Measurements from ENCODE around the gene SURF2. TPM values are rescaled to one million over a fixed set of nuclear protein-coding genes. Genes with fewer than 3 reads are reported as not detected.

SURF2 gene
- polyA plus RNA-seq, 1 of the 3 experiments (the other 2 are of a cell fraction): 46.8 TPM

GRCh38 chr9:133322701-133323100 lies 33.6 kb upstream of the SURF2 start:
- no peaks in the 10 kb centered on the region for H3F3A ChIP-seq (replicated peaks; ENCODE audit: insufficient read depth)
- H3K79me2 ChIP-seq (ENCODE audit: insufficient read depth): no peaks in the 10 kb centered on the region
- DNase-seq: no peak
- no peak overlapping the region for H3K27ac ChIP-seq (ENCODE audit: low read depth in 2 of 2, low read length in 1 of 2)
- no peak overlapping the region for H2AFZ ChIP-seq (ENCODE audit: low read depth)
- H3K9ac ChIP-seq: no peak overlapping the region
- ChIA-PET POLR2A (no interaction called here), CTCF (no interaction called here)
- WGBS (ENCODE audit: low lambda C conversion rate): 42% methylated on average over 8 of the region's 14 CpGs
- TF ChIP-seq NRF1 (IDR thresholded peaks at IDR 0.05; ENCODE audit: low read depth, low read length) (no peak), SIN3A (IDR thresholded peaks at IDR 0.05; ENCODE audit: borderline replicate concordance, low read depth, low read length) (no peak), MXI1 (IDR thresholded peaks at IDR 0.05; ENCODE audit: low read depth, low read length) (no peak), TCF12 (IDR thresholded peaks at IDR 0.05) (no peak), CTCF (IDR thresholded peaks at IDR 0.05) (no peak), RAD21 (IDR thresholded peaks at IDR 0.05; ENCODE audit: low read length) (no peak), RXRA (IDR thresholded peaks at IDR 0.05; ENCODE audit: borderline replicate concordance, low read depth) (no peak), TEAD4 (IDR thresholded peaks at IDR 0.05; ENCODE audit: borderline replicate concordance, insufficient read depth) (no peak), GATA2 (CRISPR knock-in tag; IDR thresholded peaks at IDR 0.05) (no peak), GABPA (IDR thresholded peaks at IDR 0.05; ENCODE audit: low read depth) (no peak), ELF1 (IDR thresholded peaks at IDR 0.05) (no peak), MEF2A (IDR thresholded peaks at IDR 0.05; ENCODE audit: borderline replicate concordance, low read depth) (no peak), USF1 (IDR thresholded peaks at IDR 0.05; ENCODE audit: borderline replicate concordance, low read depth) (no peak), TAF1 (IDR thresholded peaks at IDR 0.05; ENCODE audit: borderline replicate concordance, low read depth, low read length) (no peak)
- TF ChIP-seq, protein P1, sequence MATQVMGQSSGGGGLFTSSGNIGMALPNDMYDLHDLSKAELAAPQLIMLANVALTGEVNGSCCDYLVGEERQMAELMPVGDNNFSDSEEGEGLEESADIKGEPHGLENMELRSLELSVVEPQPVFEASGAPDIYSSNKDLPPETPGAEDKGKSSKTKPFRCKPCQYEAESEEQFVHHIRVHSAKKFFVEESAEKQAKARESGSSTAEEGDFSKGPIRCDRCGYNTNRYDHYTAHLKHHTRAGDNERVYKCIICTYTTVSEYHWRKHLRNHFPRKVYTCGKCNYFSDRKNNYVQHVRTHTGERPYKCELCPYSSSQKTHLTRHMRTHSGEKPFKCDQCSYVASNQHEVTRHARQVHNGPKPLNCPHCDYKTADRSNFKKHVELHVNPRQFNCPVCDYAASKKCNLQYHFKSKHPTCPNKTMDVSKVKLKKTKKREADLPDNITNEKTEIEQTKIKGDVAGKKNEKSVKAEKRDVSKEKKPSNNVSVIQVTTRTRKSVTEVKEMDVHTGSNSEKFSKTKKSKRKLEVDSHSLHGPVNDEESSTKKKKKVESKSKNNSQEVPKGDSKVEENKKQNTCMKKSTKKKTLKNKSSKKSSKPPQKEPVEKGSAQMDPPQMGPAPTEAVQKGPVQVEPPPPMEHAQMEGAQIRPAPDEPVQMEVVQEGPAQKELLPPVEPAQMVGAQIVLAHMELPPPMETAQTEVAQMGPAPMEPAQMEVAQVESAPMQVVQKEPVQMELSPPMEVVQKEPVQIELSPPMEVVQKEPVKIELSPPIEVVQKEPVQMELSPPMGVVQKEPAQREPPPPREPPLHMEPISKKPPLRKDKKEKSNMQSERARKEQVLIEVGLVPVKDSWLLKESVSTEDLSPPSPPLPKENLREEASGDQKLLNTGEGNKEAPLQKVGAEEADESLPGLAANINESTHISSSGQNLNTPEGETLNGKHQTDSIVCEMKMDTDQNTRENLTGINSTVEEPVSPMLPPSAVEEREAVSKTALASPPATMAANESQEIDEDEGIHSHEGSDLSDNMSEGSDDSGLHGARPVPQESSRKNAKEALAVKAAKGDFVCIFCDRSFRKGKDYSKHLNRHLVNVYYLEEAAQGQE (IDR thresholded peaks at IDR 0.05; ENCODE audit: low read depth, low read length): no peak
- TF ChIP-seq, protein P2, sequence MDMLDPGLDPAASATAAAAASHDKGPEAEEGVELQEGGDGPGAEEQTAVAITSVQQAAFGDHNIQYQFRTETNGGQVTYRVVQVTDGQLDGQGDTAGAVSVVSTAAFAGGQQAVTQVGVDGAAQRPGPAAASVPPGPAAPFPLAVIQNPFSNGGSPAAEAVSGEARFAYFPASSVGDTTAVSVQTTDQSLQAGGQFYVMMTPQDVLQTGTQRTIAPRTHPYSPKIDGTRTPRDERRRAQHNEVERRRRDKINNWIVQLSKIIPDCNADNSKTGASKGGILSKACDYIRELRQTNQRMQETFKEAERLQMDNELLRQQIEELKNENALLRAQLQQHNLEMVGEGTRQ (IDR thresholded peaks at IDR 0.05; ENCODE audit: borderline replicate concordance, low read depth, low read length): no peak
- TF ChIP-seq, protein P3, sequence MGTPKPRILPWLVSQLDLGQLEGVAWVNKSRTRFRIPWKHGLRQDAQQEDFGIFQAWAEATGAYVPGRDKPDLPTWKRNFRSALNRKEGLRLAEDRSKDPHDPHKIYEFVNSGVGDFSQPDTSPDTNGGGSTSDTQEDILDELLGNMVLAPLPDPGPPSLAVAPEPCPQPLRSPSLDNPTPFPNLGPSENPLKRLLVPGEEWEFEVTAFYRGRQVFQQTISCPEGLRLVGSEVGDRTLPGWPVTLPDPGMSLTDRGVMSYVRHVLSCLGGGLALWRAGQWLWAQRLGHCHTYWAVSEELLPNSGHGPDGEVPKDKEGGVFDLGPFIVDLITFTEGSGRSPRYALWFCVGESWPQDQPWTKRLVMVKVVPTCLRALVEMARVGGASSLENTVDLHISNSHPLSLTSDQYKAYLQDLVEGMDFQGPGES (IDR thresholded peaks at IDR 0.05; ENCODE audit: low read depth, low read length): no peak
- H3K9me2 ChIP-seq: no peaks in the 10 kb centered on the region
- H3K9me3 ChIP-seq: no peaks in the 10 kb centered on the region
- H3K4me1 ChIP-seq (ENCODE audit: control insufficient read depth in 1 of 2, insufficient read depth in 2 of 2, low read depth in 1 of 2, low read length in 1 of 2): no peaks in the 10 kb centered on the region
- H3K27me3 ChIP-seq (ENCODE audit: insufficient read depth): no peaks in the 10 kb centered on the region
- H3K4me3 ChIP-seq (ENCODE audit: low read depth in 2 of 2, low read length in 1 of 2): no peak overlapping the region
- H3K36me3 ChIP-seq (replicated peaks in 1 of 2; ENCODE audit: control insufficient read depth in 1 of 2, insufficient read depth in 2 of 2, low read length in 1 of 2): no peaks in the 10 kb centered on the region
- no peaks in the 10 kb centered on the region for H4K20me1 ChIP-seq (ENCODE audit: insufficient read depth)
- no peak overlapping the region for H3K4me2 ChIP-seq
